Ramos (cell line): ENCODE results near the gene GHRHR.

Experiments used
- in situ Hi-C: fragments of 300-500 bp; cut with MboI; formaldehyde crosslinking; loops from one replicate; pipeline ENCODE4 v1.14.3; 2022; ENCODE audit warnings: low sequenced_read_pairs; ENCODE audit not compliant: unreplicated experiment

The GHRHR gene

DNA sequence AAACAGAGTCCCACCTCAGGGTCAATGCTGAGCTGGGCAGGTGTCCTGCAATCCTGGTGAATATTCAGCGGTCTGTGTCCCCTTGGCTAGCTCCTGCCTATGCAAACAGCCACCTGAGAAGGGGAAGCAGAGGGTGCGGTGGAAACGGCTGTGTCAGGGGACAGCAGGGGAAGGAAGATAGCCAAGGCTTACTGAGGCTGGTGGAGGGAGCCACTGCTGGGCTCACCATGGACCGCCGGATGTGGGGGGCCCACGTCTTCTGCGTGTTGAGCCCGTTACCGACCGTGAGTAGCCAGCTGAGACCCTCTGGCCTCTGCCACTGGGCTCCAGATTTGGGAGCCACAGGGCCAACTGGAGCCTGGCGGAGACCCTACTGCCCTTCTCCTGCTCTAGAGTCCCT, at the start of gene GHRHR:
Gene GHRHR, plus strand, starts transcription at position 112 of the 400 bp plus-strand sequence. Its CDS starts 116 bp downstream, at position 228.
- in situ Hi-C loops, result no loop called here

DNA sequence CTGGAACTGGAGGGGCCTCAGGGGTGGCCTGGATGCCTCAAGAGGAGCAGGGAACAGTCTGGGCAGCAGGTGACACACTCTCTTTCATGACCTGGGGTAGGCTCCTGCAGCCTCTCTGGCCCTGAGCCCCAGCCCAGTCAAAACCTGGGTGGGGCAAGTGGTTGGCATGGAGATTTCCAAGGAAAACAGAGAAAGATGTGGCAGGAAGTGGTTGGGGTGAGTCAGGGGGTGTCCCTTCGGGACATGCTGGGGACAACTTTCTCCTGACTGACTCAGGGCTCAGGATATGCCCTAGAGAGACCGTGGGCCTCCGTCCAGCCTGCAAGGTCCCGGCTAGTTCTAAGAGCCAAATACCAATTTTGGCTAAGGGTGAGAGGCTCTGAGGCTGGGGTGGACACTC, 49.2 kb upstream of the GHRHR start:
- in situ Hi-C loops, result no loop called here

GRCh38 chr7:30915005-30915601, 48.6 kb upstream of the GHRHR start:
- in situ Hi-C loops, result no loop called here

DNA sequence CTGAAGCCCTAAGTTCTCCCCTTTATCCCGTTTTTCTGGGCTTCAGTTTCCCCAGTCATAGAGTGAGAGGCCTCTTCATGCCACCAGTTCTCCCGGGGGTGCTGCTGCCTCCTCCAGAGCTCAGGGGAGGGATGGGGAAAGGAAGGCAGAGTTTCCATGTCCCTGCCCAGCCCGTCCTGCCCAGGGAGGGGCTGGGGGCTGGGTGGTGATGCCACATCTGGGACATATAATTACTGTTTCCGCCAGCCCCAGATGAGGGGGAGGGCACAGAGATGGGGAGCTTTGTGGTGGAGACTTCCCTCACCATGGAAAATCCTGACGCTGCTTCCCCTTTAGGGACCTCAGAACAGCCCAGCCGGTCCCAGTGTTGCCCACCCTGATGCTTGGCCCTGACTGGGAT, 48.0 kb upstream of the GHRHR start:
- in situ Hi-C loops, result no loop called here

- in situ Hi-C loops, result no loop called here
These were observed 47.5 kb upstream of the GHRHR start for GRCh38 chr7:30916255-30916654.

- in situ Hi-C loops, result no loop called here
These were observed 47.0 kb upstream of the GHRHR start for GRCh38 chr7:30916767-30917166.

- in situ Hi-C loops, result no loop called here
These were observed 46.4 kb upstream of the GHRHR start for GRCh38 chr7:30917216-30917893.

DNA sequence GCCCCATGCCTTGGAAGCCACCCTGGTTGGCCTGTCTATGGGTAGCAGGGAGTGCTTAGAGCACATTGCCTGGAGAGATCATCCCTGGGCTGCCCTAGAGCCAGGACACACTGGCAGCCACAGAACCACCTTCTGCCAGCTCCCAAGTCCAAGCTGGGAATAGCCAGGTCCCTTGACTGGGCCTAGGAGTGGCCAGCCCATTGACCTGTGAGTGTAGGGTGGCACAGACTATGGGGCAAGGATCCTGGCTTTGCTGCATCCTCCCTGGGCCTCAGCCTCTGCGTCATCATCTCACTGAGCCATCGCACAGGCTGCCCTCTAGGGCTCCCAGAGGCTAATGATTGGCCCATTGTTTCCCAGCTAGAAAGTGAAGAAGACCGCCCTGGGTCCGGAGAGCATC, 45.1 kb upstream of the GHRHR start:
- in situ Hi-C loops, result no loop called here

DNA sequence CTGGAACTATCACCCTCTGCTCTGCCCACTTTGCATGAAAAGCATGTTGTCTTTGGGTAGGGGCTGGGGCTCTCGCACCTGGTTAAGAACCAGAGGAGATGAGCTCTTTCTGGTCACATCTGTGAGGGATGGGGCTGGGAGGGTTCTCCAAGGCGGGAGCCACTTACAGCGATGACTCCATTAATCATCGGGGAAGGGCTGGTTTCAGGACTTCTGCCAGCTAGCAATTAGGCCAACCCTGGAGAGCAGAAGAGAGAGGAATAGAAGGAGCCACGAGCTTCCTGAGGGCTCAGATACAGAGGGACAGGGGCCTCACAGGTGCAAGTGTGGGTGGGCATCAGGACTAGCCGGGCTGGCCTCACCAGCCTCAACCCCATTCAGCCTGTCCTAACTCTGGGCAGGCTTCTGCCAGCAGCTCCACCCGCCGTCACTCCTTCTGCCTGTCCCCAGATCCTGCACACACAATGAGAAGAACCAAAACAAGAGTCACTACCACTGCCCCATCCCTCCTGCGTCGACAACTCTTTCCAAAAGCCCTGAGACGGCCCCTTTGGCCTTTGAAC, 43.7 kb upstream of the GHRHR start:
- in situ Hi-C loops, result no loop called here

DNA sequence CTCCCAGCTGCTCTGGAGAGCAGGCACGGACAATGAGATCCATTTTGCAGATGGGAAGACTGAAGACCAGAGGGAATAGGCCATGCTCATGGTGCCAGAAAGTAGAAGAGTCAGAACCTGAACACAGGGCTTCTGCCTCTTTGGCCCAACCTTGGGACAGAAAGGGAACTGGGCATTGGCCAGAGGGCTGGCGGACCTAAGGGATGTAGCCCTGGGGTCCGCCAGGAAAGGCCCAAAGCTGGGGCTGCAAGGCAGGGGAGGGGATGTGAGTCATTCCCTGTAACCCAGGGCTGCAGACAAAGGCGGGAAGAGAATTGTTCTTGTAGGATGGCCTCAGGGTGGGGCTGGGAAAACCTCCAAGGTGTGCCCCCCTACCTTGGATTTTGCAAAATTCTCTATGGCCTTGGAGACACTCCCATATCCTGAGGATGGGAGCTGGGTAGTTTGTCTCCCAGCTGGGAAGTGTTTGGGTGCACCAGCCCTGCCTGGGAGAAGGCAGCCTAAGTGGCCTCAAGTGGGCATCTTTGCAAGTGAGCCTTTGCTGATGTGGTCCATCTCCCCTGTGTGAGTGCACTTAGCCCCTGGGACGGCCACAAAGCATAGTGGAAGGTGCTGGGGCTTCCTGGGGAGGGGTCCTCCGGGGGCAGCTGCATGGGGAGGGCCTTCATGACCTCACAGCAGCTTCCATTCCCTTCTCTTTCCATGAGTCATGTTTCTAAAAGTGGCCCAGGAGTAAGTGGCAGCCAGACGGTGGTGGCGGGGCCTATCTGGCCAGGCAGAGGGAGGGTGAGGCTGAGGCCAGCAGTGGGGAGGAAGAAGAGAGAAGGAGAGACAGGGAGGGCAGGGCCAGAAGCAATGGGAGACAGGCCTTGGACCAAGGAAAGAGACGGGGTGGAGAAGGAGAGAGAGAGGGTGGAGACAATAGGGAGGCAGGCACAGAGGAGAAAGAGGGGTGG, 42.9 kb upstream of the GHRHR start:
- in situ Hi-C loops, result no loop called here

DNA sequence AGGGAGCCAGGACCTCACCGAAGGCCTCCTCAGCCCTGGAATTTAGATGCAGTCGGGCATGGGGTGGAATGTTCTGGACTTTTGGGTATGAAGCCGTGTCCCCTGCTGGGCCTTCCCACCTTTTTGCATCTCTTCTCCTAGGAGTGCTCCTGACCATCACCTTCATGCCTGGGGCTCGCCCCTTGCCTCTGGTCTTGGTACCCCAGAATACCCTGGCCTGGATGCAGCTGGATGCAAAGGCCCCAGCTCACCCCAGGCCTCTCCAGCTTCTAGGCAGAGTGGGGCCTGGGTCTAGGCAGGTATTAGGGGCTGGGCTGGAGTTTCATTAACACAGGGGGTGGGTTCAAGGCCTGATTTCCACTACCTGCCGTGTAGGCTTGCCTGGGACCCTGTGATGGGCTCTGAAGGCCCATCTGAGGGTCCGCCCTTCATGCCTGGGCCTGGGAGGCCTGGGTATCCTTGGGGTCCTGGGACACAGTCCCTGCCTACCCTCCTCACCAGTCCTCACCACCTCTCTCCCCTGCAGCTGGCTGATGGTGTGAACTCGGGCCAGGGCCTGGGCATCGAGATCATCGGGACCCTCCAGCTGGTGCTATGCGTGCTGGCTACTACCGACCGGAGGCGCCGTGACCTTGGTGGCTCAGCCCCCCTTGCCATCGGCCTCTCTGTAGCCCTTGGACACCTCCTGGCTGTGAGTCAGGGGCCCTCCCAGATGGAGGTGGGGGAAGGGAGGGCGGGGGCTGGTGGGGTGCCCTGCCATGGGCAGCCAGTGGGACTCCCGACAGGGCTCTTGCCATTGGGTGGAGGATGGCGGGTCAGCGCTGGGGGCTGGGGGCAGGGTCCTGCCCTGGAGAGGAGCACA, 42.0 kb upstream of the GHRHR start:
- in situ Hi-C loops, result no loop called here

DNA sequence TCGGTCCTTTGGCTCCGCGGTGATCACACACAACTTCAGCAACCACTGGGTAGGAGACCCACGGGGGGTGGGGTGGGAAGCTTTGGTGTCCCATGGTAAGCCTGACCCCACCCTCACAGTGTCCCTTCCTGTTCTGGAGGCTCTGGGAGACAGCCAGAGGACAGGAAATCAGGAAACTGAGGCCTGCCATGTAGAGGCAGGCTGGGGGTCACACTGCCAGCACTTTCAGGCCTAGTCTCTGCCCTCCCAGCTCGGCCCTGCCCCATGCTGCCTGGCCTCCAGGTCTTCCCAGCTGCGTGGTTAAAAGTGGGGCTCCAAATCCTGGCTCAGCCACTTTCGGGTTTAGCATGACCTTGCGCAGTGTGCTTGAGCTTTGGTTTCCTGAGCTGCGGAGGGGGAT, 41.2 kb upstream of the GHRHR start:
- in situ Hi-C loops, result no loop called here

- in situ Hi-C loops, result no loop called here
These were observed 40.6 kb upstream of the GHRHR start for GRCh38 chr7:30923009-30923773.

DNA sequence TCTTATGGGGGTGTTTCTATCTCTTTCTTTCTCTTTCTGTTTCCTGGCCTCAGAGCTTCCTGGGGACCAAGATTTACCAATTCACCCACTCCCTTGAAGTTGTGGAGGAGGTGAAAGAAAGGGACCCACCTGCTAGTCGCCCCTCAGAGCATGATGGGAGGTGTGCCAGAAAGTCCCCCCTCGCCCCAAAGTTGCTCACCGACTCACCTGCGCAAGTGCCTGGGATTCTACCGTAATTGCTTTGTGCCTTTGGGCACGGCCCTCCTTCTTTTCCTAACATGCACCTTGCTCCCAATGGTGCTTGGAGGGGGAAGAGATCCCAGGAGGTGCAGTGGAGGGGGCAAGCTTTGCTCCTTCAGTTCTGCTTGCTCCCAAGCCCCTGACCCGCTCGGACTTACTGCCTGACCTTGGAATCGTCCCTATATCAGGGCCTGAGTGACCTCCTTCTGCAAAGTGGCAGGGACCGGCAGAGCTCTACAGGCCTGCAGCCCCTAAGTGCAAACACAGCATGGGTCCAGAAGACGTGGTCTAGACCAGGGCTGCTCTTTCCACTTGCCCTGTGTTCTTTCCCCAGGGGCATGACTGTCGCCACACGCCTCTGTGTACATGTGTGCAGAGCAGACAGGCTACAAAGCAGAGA, 39.9 kb upstream of the GHRHR start:
- in situ Hi-C loops, result no loop called here

- in situ Hi-C loops, result no loop called here
These were observed 39.1 kb upstream of the GHRHR start for GRCh38 chr7:30924624-30925023.

DNA sequence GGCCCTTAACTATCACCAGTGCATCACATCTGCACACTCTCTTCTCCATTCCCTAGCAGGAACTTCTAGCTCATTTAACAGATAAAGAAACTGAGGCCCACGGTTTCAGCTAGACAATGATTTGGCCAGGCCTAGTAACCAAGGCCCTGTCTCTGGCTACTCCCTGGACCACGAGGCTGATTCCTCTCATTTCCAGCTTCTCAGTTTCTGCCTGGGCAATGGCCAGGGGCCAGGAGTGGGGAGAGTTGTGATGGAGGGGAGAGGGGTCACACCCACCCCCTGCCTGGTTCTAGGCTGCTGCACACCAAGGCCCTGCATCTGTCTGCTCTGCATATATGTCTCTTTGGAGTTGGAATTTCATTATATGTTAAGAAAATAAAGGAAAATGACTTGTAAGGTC, 38.6 kb upstream of the GHRHR start:
- in situ Hi-C loops, result no loop called here

DNA sequence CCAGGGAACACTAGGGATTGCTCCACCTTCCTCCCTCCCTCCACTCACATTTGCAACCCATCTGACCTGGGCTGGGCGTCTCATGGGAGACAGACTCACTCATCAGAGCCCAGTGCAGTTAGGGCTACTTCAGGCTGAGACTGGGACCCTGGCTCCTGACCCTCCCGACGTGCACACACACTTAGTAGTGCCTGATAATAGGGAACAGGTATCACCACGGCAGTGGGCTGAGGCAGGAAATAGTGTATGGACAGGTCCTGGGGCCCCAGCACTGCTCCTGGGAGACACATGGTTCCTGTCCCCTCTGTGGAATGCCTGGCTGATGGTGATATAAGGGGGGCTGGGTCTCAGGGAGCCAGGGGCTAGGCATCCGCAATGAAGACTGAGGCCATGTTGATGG, 37.8 kb upstream of the GHRHR start:
- in situ Hi-C loops, result no loop called here

DNA sequence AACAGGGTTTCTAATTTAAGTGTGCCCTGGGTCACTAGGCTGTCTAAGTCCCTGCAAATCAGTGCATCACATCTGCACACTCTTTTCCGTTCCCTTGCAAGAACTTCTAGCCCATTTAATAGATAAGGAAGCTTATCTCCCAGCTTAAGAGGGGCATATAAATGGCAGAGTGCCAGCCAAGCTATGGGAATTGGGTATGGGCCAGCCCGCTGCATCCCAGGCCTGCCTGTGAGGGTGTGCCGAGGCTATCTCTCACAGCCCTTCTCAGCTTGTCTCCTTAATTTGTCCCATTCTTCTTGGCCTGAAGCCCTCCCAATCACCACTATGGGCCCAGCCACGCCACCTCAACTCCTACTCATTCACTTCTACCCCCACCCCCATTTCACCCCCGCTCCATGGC, 37.4 kb upstream of the GHRHR start:
- in situ Hi-C loops, result no loop called here

DNA sequence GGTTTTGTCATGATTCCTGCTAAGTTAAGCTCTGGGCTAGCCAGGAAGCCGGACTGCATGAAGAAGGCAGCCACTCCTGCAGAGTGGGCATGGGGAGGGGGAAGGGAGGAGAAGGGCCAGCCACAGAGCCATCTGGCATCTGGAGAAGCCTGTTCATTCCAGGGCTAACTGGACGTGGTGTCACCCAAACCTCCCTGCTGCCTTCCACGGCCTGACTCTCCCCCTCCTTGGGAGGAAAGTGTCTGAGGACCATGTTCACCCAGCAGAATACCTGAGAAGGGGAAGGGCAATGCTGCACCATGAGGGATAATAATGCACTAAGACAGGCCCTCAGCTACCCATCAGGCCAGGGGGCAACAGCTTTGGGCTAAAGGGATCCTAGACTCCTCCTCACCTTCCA, 36.7 kb upstream of the GHRHR start:
- in situ Hi-C loops, result no loop called here
